ENCODE measurements around the gene ZNF189. TPM values are rescaled to one million over a fixed set of nuclear protein-coding genes. Genes with fewer than 3 reads are reported as not detected.

Gene ZNF189
- polyA plus RNA-seq, 2 of the 4 experiments (the other 2 are of a cell fraction) = 8.8 to 13.9 TPM

- Histone ChIP-seq H3K4me3 (no peak overlapping the region), H3K27ac (no peak overlapping the region), H3K4me2 (no peak overlapping the region), H3K9me3 (peaks cover 31% of the 10 kb centered on the region; the same call in 2 of the 3 replicates), H3K4me1 (no peaks in the 10 kb centered on the region)
- FAIRE-seq = no peak
- ChIA-PET CTCF (interaction anchor here (0.7 to 1.2 kb wide), 2 partner anchors 8 to 30 kb away, joined by 3 read pairs; no protein-coding TSS in a partner anchor), POLR2A (no interaction called here)
- no peak for TF ChIP-seq KDM5A (IDR thresholded peaks at IDR 0.05)
- TF ChIP-seq RAD21 (conservative IDR thresholded peaks at IDR 0.05 in 1 of 2, IDR thresholded peaks at IDR 0.05 in 1 of 2) = no peak
- no peak for TF ChIP-seq EP300 (IDR thresholded peaks at IDR 0.05)
- no peak for TF ChIP-seq MAX (IDR thresholded peaks at IDR 0.05)
- no peak for TF ChIP-seq E2F6 (IDR thresholded peaks at IDR 0.05; ENCODE audit: borderline replicate concordance, low read depth)
- TF ChIP-seq ZC3H11A (IDR thresholded peaks at IDR 0.05) = no peak
- TF ChIP-seq HDAC2 (IDR thresholded peaks at IDR 0.05) = no peak
- TF ChIP-seq POLR2A (IDR thresholded peaks at IDR 0.05; ENCODE audit: low read length) = no peak
- TF ChIP-seq ATOH8 (CRISPR knock-in tag; IDR thresholded peaks at IDR 0.05; ENCODE audit: low read depth) = no peak
- TF ChIP-seq TFCP2L1 (CRISPR knock-in tag; IDR thresholded peaks at IDR 0.05) = no peak
- no peak for TF ChIP-seq ELK1 (IDR thresholded peaks at IDR 0.05; ENCODE audit: low read depth, low read length)
- TF ChIP-seq EHMT2 (IDR thresholded peaks at IDR 0.05; ENCODE audit: low read depth) = no peak
- no peak for DNase-seq (ENCODE audit: low read depth in 1 of 2, low spot score in 1 of 2)
- ATAC-seq = no peak
- 56% methylated on average over 7 of the region's 7 CpGs for WGBS (ENCODE audit: missing lambda C conversion rate)
These were observed 20.1 kb downstream of the ZNF189 start for GRCh38 chr9:101418518-101419430.

GRCh38 chr9:101419863-101420262 lies 21.2 kb downstream of the ZNF189 start:
- peaks cover 22% of the 10 kb centered on the region; the same call in 2 of the 3 replicates for H3K9me3 ChIP-seq
- FAIRE-seq (no peak), DNase-seq (ENCODE audit: low read depth in 1 of 2, low spot score in 1 of 2) (no peak), ATAC-seq (no peak)
- WGBS (ENCODE audit: missing lambda C conversion rate) = 5% methylated on average over 2 of the region's 2 CpGs
- no peak for TF ChIP-seq KDM5A (IDR thresholded peaks at IDR 0.05)
- no peak for TF ChIP-seq POLR2A (IDR thresholded peaks at IDR 0.05; ENCODE audit: low read length)
- no peak for TF ChIP-seq RNF2 (IDR thresholded peaks at IDR 0.05; ENCODE audit: borderline replicate concordance, low read depth)
- no peak for TF ChIP-seq SREBF2 (IDR thresholded peaks at IDR 0.05)
- TF ChIP-seq PHF8 (IDR thresholded peaks at IDR 0.05; ENCODE audit: borderline replicate concordance, low read depth) = no peak
- TF ChIP-seq BHLHE40 (IDR thresholded peaks at IDR 0.05; ENCODE audit: low read depth, low read length) = no peak
- TF ChIP-seq ELK1 (IDR thresholded peaks at IDR 0.05; ENCODE audit: low read depth, low read length) = no peak
- no peak for TF ChIP-seq ZSCAN20 (CRISPR knock-in tag; IDR thresholded peaks at IDR 0.05)
- no peak for TF ChIP-seq CHD2 (IDR thresholded peaks at IDR 0.05; ENCODE audit: low read length, partially characterized antibody)
- no peak for TF ChIP-seq JUNB (IDR thresholded peaks at IDR 0.05)
- no peak for TF ChIP-seq ZC3H11A (IDR thresholded peaks at IDR 0.05)
- no peak for TF ChIP-seq TP53 (CRISPR knock-in tag; IDR thresholded peaks at IDR 0.05)
- TF ChIP-seq HOXB5 (CRISPR knock-in tag; IDR thresholded peaks at IDR 0.05) = no peak
- no peak for TF ChIP-seq HOXB13 (CRISPR knock-in tag; IDR thresholded peaks at IDR 0.05; ENCODE audit: low read depth)
- no peak for TF ChIP-seq MAFK (IDR thresholded peaks at IDR 0.05; ENCODE audit: partially characterized antibody)
- no peak for TF ChIP-seq MAZ (IDR thresholded peaks at IDR 0.05; ENCODE audit: borderline replicate concordance, low read depth, low read length)
- TF ChIP-seq FOSL2 (IDR thresholded peaks at IDR 0.05) = no peak
- TF ChIP-seq FOSL2 (CRISPR knock-in tag; IDR thresholded peaks at IDR 0.05) = no peak
- no peak for TF ChIP-seq PBX3 (IDR thresholded peaks at IDR 0.05)
- no peak for TF ChIP-seq CHD4 (IDR thresholded peaks at IDR 0.05; ENCODE audit: borderline replicate concordance)
- H3K4me2 ChIP-seq = no peak overlapping the region
- CTCF ChIA-PET = interaction anchor here (1.2 kb wide), 1 partner anchor 29 kb away, joined by 3 read pairs; no protein-coding TSS in a partner anchor
- POLR2A ChIA-PET = interaction anchor here (1.5 kb wide), 1 partner anchor 21 kb away, joined by 3 read pairs; the partner anchor contains the start of genes MRPL50 and ZNF189
- no peaks in the 10 kb centered on the region for H3K4me1 ChIP-seq
- H3K4me3 ChIP-seq = no peak overlapping the region
- no peak overlapping the region for H3K27ac ChIP-seq

Data from A549 (cell line).